NT2/D1 (cell line): ENCODE data around the gene LACC1.

ENCODE experiments used
- DNase-seq: peaks from one replicate; pipeline ENCODE4 v3.0.0-alpha.2; 2011; ENCODE audit warnings: low read depth, low spot score
- H3K27me3 ChIP-seq: 2 replicates; pipeline ENCODE4 v1.6.0; 2011; ENCODE audit warnings: mild to moderate bottlenecking; ENCODE audit not compliant: insufficient read length, insufficient read depth
- H3K36me3 ChIP-seq: 2 replicates; pipeline ENCODE4 v1.6.1; 2011; ENCODE audit warnings: mild to moderate bottlenecking, low read length, mixed read lengths; ENCODE audit not compliant: insufficient read depth, insufficient read length
- H3K4me1 ChIP-seq: 2 replicates; pipeline ENCODE4 v1.5.1; 2011; ENCODE audit not compliant: insufficient read depth, insufficient read length
- H3K4me3 ChIP-seq: 2 replicates; pipeline ENCODE4 v1.5.1; 2011; ENCODE audit warnings: low read depth; ENCODE audit not compliant: insufficient read length
- H3K9ac ChIP-seq: 2 replicates; pipeline ENCODE4 v1.6.0; 2011; ENCODE audit warnings: low read depth; ENCODE audit not compliant: insufficient read length
- H3K9me3 ChIP-seq: 2 replicates; pipeline ENCODE4 v1.5.1; 2011; ENCODE audit warnings: mild to moderate bottlenecking, low read length; ENCODE audit not compliant: insufficient read depth
- SUZ12 ChIP-seq: IDR thresholded peaks from 2 replicates; pipeline ENCODE4 v1.6.1; 2011; ENCODE audit not compliant: insufficient read length, insufficient read depth; ENCODE audit errors: extremely low read depth
- YY1 ChIP-seq: IDR thresholded peaks from 2 replicates; pipeline ENCODE4 v1.6.1; 2011; ENCODE audit not compliant: insufficient read length, insufficient read depth
- ZNF274 ChIP-seq: IDR thresholded peaks from 2 replicates; pipeline ENCODE4 v1.6.1; 2011; ENCODE audit warnings: mild to moderate bottlenecking, low read depth, low read length

Gene LACC1

GRCh38 chr13:43879755-43880181 is at the start of gene LACC1:
TSS of gene LACC1 (plus strand) at chr13:43879904. CDS start at chr13:43880986, 1,082 bp downstream.
- no peak for DNase-seq
- no peaks in the 10 kb centered on the region for H3K27me3 ChIP-seq
- H3K4me3 ChIP-seq: peak within 1 kb of the TSS; percentile 42
- no peak for TF ChIP-seq ZNF274
- no peak for TF ChIP-seq SUZ12
- TF ChIP-seq YY1: no peak
- no peaks in the 10 kb centered on the region for H3K36me3 ChIP-seq
- no peaks in the 10 kb centered on the region for H3K9me3 ChIP-seq
- H3K9ac ChIP-seq: peak within 1 kb of the TSS; percentile 70
- no peaks in the 10 kb centered on the region for H3K4me1 ChIP-seq

GRCh38 chr13:43830497-43830881 is 49.2 kb upstream of the LACC1 start:
- DNase-seq: no peak
- Histone ChIP-seq H3K4me3 (no peak overlapping the region), H3K9me3 (no peaks in the 10 kb centered on the region), H3K4me1 (no peaks in the 10 kb centered on the region), H3K36me3 (no peaks in the 10 kb centered on the region), H3K27me3 (no peaks in the 10 kb centered on the region), H3K9ac (no peak overlapping the region)
- TF ChIP-seq ZNF274 (no peak), YY1 (no peak), SUZ12 (no peak)

GRCh38 chr13:43831088-43831487 is 48.6 kb upstream of the LACC1 start:
- Histone ChIP-seq H3K36me3 (no peaks in the 10 kb centered on the region), H3K9ac (no peak overlapping the region), H3K4me3 (no peak overlapping the region), H3K27me3 (no peaks in the 10 kb centered on the region), H3K4me1 (no peaks in the 10 kb centered on the region), H3K9me3 (no peaks in the 10 kb centered on the region)
- TF ChIP-seq SUZ12 (no peak), ZNF274 (no peak), YY1 (no peak)
- no peak for DNase-seq

GRCh38 chr13:43835701-43836100 is 44.0 kb upstream of the LACC1 start:
- Histone ChIP-seq H3K4me1 (no peaks in the 10 kb centered on the region), H3K9ac (no peak overlapping the region), H3K27me3 (no peaks in the 10 kb centered on the region), H3K9me3 (no peaks in the 10 kb centered on the region), H3K4me3 (no peak overlapping the region), H3K36me3 (no peaks in the 10 kb centered on the region)
- DNase-seq: no peak
- TF ChIP-seq ZNF274 (no peak), YY1 (no peak), SUZ12 (no peak)

GRCh38 chr13:43838909-43839308 is 40.8 kb upstream of the LACC1 start:
- TF ChIP-seq ZNF274: no peak
- no peak for TF ChIP-seq YY1
- TF ChIP-seq SUZ12: no peak
- no peak overlapping the region for H3K4me3 ChIP-seq
- no peaks in the 10 kb centered on the region for H3K9me3 ChIP-seq
- no peaks in the 10 kb centered on the region for H3K4me1 ChIP-seq
- H3K36me3 ChIP-seq: no peaks in the 10 kb centered on the region
- no peak for DNase-seq
- no peak overlapping the region for H3K9ac ChIP-seq
- H3K27me3 ChIP-seq: no peaks in the 10 kb centered on the region

- no peaks in the 10 kb centered on the region for H3K36me3 ChIP-seq
- no peaks in the 10 kb centered on the region for H3K27me3 ChIP-seq
- H3K9me3 ChIP-seq: peaks cover 20% of the 10 kb centered on the region
- no peak overlapping the region for H3K9ac ChIP-seq
- H3K4me1 ChIP-seq: no peaks in the 10 kb centered on the region
- no peak for DNase-seq
- no peak overlapping the region for H3K4me3 ChIP-seq
- TF ChIP-seq SUZ12 (no peak), YY1 (no peak), ZNF274 (no peak)
These were observed 33.1 kb upstream of the LACC1 start for GRCh38 chr13:43846496-43847158.

- H3K27me3 ChIP-seq: no peaks in the 10 kb centered on the region
- H3K36me3 ChIP-seq: no peaks in the 10 kb centered on the region
- H3K9ac ChIP-seq: no peak overlapping the region
- DNase-seq: no peak
- H3K4me1 ChIP-seq: no peaks in the 10 kb centered on the region
- H3K9me3 ChIP-seq: peaks cover 28% of the 10 kb centered on the region
- TF ChIP-seq SUZ12: no peak
- no peak for TF ChIP-seq YY1
- no peak for TF ChIP-seq ZNF274
- no peak overlapping the region for H3K4me3 ChIP-seq
These were observed 31.6 kb upstream of the LACC1 start for GRCh38 chr13:43848001-43848649.
